HepG2 (cell line): ENCODE results near the gene ZCCHC9. TPM values are rescaled to one million over a fixed set of nuclear protein-coding genes. Genes with fewer than 3 reads are reported as not detected.

ENCODE experiments used
- ATAC-seq: fragments of 200-7000 bp; cut with Tn5 transposase; 3 replicates; pipeline ENCODE4 v1.9.1; 2020; ENCODE audit warnings: mild to moderate bottlenecking, moderate library complexity
- BruUV-seq: library from RNA; stranded (reverse); fragments of 400-500 nt; replicated peaks from 2 replicates; lab custom pipeline; 2021; lab: Mats Ljungman, UMichigan
- CTCF ChIA-PET: fragments of 300-600 bp; formaldehyde crosslinking; extraction: SDS; loops from one replicate; lab custom pipeline; 2021; ENCODE audit warnings: low total read pairs, inconsistent platforms, low intra/inter-chr PET ratio; lab: Yijun Ruan, JAX
- POLR2A ChIA-PET: fragments of 350-600 bp; sonication (Branson Sonifier 250); formaldehyde crosslinking; loops from one replicate; lab custom pipeline; 2020; ENCODE audit warnings: antibody characterized with exemption, inconsistent platforms; lab: Yijun Ruan, JAX
- DNase-seq: peaks from one replicate; pipeline ENCODE4 v3.0.0-alpha.2; 2015; ENCODE audit warnings: low spot score
- FAIRE-seq: peaks from 3 replicates; lab custom pipeline; 2011; peaks lifted over from hg19 to GRCh38; lab: Jason Lieb, UNC
- H2AFZ ChIP-seq: one replicate; pipeline ENCODE4 v1.6.1; 2011; ENCODE audit warnings: low read length, inconsistent platforms
- H3K27ac ChIP-seq: fragments of 300-600 bp; 3 replicates; pipeline ENCODE4 v1.8.0; 2011; ENCODE audit warnings: mixed run types, mild to moderate bottlenecking, mixed read lengths, low read length, inconsistent platforms; ENCODE audit not compliant: insufficient read depth; ENCODE audit errors: extremely low read length
- H3K27me3 ChIP-seq, 2 experiments: fragments of 200-600 bp in 1 of 2; 2 replicates in 1 of 2; 3 replicates in 1 of 2; pipeline versions ENCODE4 v1.6.0 to v1.8.0; 2011; ENCODE audit warnings: low read length in 2 of 2, mild to moderate bottlenecking in 2 of 2, moderate library complexity in 2 of 2, inconsistent platforms in 1 of 2; ENCODE audit not compliant: insufficient read depth in 2 of 2, control insufficient read depth in 1 of 2
- H3K36me3 ChIP-seq, 2 experiments: fragments of 200-600 bp in 1 of 2; replicated peaks in 1 of 2; 2 replicates in 1 of 2; 3 replicates in 1 of 2; pipeline versions ENCODE4 v1.5.1 to v1.8.0; 2011; ENCODE audit warnings: low read length in 2 of 2, inconsistent platforms in 1 of 2; ENCODE audit not compliant: insufficient read depth in 2 of 2, control insufficient read depth in 1 of 2
- H3K4me1 ChIP-seq: 2 replicates; pipeline ENCODE4 v1.5.1; 2012; ENCODE audit warnings: low read length, inconsistent platforms; ENCODE audit not compliant: insufficient read depth
- H3K4me2 ChIP-seq: 2 replicates; pipeline ENCODE4 v1.6.0; 2011; ENCODE audit warnings: low read depth, low read length, inconsistent platforms
- H3K4me3 ChIP-seq, 3 experiments: fragments of 200-600 bp in 1 of 3; sonication (generic), shearing (Covaris generic) in 1 of 3; replicated peaks in 1 of 3; 2 replicates each; pipeline ENCODE4 v1.5.1; 2011 to 2016; ENCODE audit warnings: low read length in 3 of 3, inconsistent platforms in 2 of 3, low read depth in 2 of 3, mild to moderate bottlenecking in 2 of 3, control low read depth in 1 of 3, mixed read lengths in 1 of 3; ENCODE audit not compliant: insufficient read depth in 1 of 3
- H3K79me2 ChIP-seq: one replicate; pipeline ENCODE4 v1.6.1; 2011; ENCODE audit warnings: low read length, inconsistent platforms; ENCODE audit not compliant: insufficient read depth
- H3K9ac ChIP-seq: 2 replicates; pipeline ENCODE4 v1.6.0; 2011; ENCODE audit warnings: mild to moderate bottlenecking, low read depth, low read length, inconsistent platforms; ENCODE audit not compliant: insufficient read depth
- H3K9me3 ChIP-seq: 2 replicates; pipeline ENCODE4 v1.5.1; 2012; ENCODE audit warnings: mild to moderate bottlenecking, low read length
- H4K20me1 ChIP-seq: 2 replicates; pipeline ENCODE4 v1.6.0; 2011; ENCODE audit warnings: inconsistent platforms, mild to moderate bottlenecking, low read length, moderate library complexity; ENCODE audit not compliant: insufficient read depth
- BRCA1 ChIP-seq: sonication (generic); formaldehyde crosslinking; IDR thresholded peaks from 2 replicates; pipeline ENCODE4 v1.4.0; 2020; ENCODE audit warnings: missing genetic modification reagents
- FOXC1 ChIP-seq: sonication (generic); formaldehyde crosslinking; IDR thresholded peaks from 2 replicates; pipeline ENCODE4 v1.8.0; 2022; ENCODE audit warnings: mild to moderate bottlenecking, missing genetic modification reagents, borderline replicate concordance
- JDP2 ChIP-seq: sonication (generic); formaldehyde crosslinking; IDR thresholded peaks from 2 replicates; pipeline ENCODE4 v1.8.1; 2022; ENCODE audit warnings: missing genetic modification reagents, borderline replicate concordance
- KDM6A ChIP-seq: IDR thresholded peaks from 2 replicates; pipeline ENCODE4 v1.6.1; 2016; ENCODE audit warnings: low read depth
- NFE2 ChIP-seq: sonication (generic); formaldehyde crosslinking; IDR thresholded peaks from 2 replicates; pipeline ENCODE4 v1.4.0; 2020; ENCODE audit warnings: missing genetic modification reagents
- ZBTB42 ChIP-seq: sonication (generic); formaldehyde crosslinking; IDR thresholded peaks from 2 replicates; pipeline ENCODE4 v1.5.0; 2020; ENCODE audit warnings: mild to moderate bottlenecking, missing genetic modification reagents
- ZEB1 ChIP-seq: IDR thresholded peaks from 2 replicates; pipeline ENCODE4 v1.6.1; 2012; ENCODE audit warnings: mild to moderate bottlenecking, low read depth, inconsistent platforms; ENCODE audit not compliant: insufficient replicate concordance
- ZNF12 ChIP-seq: sonication (generic); formaldehyde crosslinking; IDR thresholded peaks from 2 replicates; pipeline ENCODE4 v1.5.0; 2020; ENCODE audit warnings: missing genetic modification reagents
- ZNF230 ChIP-seq: sonication (generic); formaldehyde crosslinking; IDR thresholded peaks from 2 replicates; pipeline ENCODE4 v1.4.0; 2020; ENCODE audit warnings: mild to moderate bottlenecking, missing genetic modification reagents
- ZNF577 ChIP-seq: sonication (generic); formaldehyde crosslinking; IDR thresholded peaks from 2 replicates; pipeline ENCODE4 v1.4.0; 2020; ENCODE audit warnings: mild to moderate bottlenecking, low read depth, missing genetic modification reagents, borderline replicate concordance
- ZSCAN25 ChIP-seq: sonication (generic); formaldehyde crosslinking; IDR thresholded peaks from 2 replicates; pipeline ENCODE4 v1.8.0; 2022; ENCODE audit warnings: mild to moderate bottlenecking, missing genetic modification reagents
- WGBS: methylation state at CpG from one replicate; pipeline ENCODE4 v1.1.6; 2017; ENCODE audit warnings: low lambda C conversion rate; 5-methylcytosine and 5-hydroxymethylcytosine counted together
- in situ Hi-C: cut with HindIII; loops from 2 replicates; pipeline ENCODE4 v1.10.0; 2017; ENCODE audit warnings: low pct_unique_long_range_greater_than_20kb; ENCODE audit not compliant: extremely low pct_ligation_motif_present
- intact Hi-C: fragments of 100-400 bp; cut with micrococcal nuclease; formaldehyde crosslinking; loops from one replicate; pipeline ENCODE4 v1.10.0; 2022; ENCODE audit not compliant: unreplicated experiment
- polyA plus RNA-seq, 8 experiments: library from polyadenylated mRNA; depleted of rRNA in 3 of 8; stranded (reverse) in 7 of 8; unstranded in 1 of 8; fragments of >200 nt; fragmentation: Illumina TruSeq in 4 of 8; extraction: Trizol in 4 of 8; gene quantifications; 2 replicates each; pipeline versions ENCODE4 v1.2.1 to v1.2.3, GENCODE V29; 2011 to 2016; ENCODE audit warnings: low read depth in 4 of 8, missing spikeins in 1 of 8, mixed read lengths in 1 of 8; ENCODE audit not compliant: insufficient read depth in 1 of 8
- total RNA-seq, 5 experiments: library from RNA; depleted of rRNA; stranded (reverse); fragments of >200 nt; fragmentation: Illumina TruSeq; extraction: Trizol; gene quantifications; 2 replicates each; pipeline ENCODE4 v1.2.3, GENCODE V29; 2016; ENCODE audit warnings: low read depth in 1 of 5
- TF ChIP-seq, protein P1 (sequence below): sonication (generic); formaldehyde crosslinking; IDR thresholded peaks from 2 replicates; pipeline ENCODE4 v1.4.0; 2020; ENCODE audit warnings: low read depth, mild to moderate bottlenecking, missing genetic modification reagents
- TF ChIP-seq, protein P2 (sequence below): sonication (generic); formaldehyde crosslinking; IDR thresholded peaks from 2 replicates; pipeline ENCODE4 v1.8.0; 2022; ENCODE audit warnings: low read depth, missing genetic modification reagents
- TF ChIP-seq, protein P3 (sequence below), 2 experiments: sonication (generic) in 1 of 2; formaldehyde crosslinking in 1 of 2; IDR thresholded peaks; 2 replicates each; pipeline versions ENCODE4 v1.4.0 to v1.6.1; 2018 to 2020; ENCODE audit warnings: missing genetic modification reagents in 2 of 2, borderline replicate concordance in 1 of 2, low read depth in 1 of 2, mild to moderate bottlenecking in 1 of 2, missing biosample characterization in 1 of 2

ZCCHC9 gene
- total and polyA plus RNA-seq, 2 of the 13 experiments (the other 11 are each of a cell fraction or from before 2014, with no cell fraction given): 28.7 to 52.5 TPM

DNA sequence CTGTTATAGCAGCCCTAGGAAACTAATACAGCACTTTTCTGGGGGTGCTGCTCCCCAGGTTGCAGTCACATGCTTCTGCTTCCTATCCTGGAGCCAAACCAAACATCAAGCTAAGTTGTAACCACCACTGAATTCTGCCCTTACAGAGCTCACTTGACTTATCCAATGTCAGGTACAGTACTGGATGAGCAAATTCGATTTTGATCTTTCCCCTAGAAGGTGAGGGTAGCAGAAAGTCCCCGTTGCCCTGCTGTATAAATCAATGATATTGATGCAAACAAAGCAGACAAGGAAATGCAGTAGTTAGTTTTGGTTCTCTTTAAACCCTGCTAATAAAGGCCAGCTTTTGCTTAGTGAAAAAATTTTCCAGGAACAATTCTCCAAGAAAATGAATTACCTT, 36.4 kb downstream of the ZCCHC9 start:
- Histone ChIP-seq H3K9ac (no peak overlapping the region), H4K20me1 (no peaks in the 10 kb centered on the region), H3K4me2 (no peak overlapping the region), H3K36me3 (no peaks in the 10 kb centered on the region), H3K27ac (no peak overlapping the region), H3K4me3 (no peak overlapping the region), H3K79me2 (no peaks in the 10 kb centered on the region), H3K9me3 (no peaks in the 10 kb centered on the region), H3K4me1 (no peaks in the 10 kb centered on the region), H3K27me3 (no peaks in the 10 kb centered on the region), H2AFZ (no peak overlapping the region)
- no TSS peak for BruUV-seq
- DNase-seq (no peak), FAIRE-seq (no peak), ATAC-seq (no peak)
- 0% methylated on average over 2 of the region's 2 CpGs for WGBS
- POLR2A ChIA-PET: no interaction called here
- CTCF ChIA-PET: no interaction called here
- in situ Hi-C loops (no loop called here), intact Hi-C loops (no loop called here)
- no peak for TF ChIP-seq KDM6A (CRISPR knock-in tag)
- TF ChIP-seq, protein P1, sequence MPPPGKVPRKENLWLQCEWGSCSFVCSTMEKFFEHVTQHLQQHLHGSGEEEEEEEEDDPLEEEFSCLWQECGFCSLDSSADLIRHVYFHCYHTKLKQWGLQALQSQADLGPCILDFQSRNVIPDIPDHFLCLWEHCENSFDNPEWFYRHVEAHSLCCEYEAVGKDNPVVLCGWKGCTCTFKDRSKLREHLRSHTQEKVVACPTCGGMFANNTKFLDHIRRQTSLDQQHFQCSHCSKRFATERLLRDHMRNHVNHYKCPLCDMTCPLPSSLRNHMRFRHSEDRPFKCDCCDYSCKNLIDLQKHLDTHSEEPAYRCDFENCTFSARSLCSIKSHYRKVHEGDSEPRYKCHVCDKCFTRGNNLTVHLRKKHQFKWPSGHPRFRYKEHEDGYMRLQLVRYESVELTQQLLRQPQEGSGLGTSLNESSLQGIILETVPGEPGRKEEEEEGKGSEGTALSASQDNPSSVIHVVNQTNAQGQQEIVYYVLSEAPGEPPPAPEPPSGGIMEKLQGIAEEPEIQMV (CRISPR knock-in tag): no peak
- TF ChIP-seq, protein P2, sequence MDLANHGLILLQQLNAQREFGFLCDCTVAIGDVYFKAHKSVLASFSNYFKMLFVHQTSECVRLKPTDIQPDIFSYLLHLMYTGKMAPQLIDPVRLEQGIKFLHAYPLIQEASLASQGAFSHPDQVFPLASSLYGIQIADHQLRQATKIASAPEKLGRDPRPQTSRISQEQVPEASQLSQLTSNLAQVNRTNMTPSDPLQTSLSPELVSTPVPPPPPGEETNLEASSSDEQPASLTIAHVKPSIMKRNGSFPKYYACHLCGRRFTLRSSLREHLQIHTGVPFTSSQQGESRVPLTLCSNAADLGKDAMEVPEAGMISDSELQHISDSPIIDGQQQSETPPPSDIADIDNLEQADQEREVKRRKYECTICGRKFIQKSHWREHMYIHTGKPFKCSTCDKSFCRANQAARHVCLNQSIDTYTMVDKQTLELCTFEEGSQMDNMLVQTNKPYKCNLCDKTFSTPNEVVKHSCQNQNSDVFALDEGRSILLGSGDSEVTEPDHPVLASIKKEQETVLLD (CRISPR knock-in tag): no peak
- no peak for TF ChIP-seq ZNF577 (CRISPR knock-in tag)
- TF ChIP-seq BRCA1 (CRISPR knock-in tag): no peak
- no peak for TF ChIP-seq ZEB1
- no peak for TF ChIP-seq NFE2 (CRISPR knock-in tag)
- TF ChIP-seq ZSCAN25 (CRISPR knock-in tag): no peak
- no peak for TF ChIP-seq ZBTB42 (CRISPR knock-in tag)
- no peak for TF ChIP-seq JDP2 (CRISPR knock-in tag)
- no peak for TF ChIP-seq ZNF12 (CRISPR knock-in tag)
- TF ChIP-seq, protein P3, sequence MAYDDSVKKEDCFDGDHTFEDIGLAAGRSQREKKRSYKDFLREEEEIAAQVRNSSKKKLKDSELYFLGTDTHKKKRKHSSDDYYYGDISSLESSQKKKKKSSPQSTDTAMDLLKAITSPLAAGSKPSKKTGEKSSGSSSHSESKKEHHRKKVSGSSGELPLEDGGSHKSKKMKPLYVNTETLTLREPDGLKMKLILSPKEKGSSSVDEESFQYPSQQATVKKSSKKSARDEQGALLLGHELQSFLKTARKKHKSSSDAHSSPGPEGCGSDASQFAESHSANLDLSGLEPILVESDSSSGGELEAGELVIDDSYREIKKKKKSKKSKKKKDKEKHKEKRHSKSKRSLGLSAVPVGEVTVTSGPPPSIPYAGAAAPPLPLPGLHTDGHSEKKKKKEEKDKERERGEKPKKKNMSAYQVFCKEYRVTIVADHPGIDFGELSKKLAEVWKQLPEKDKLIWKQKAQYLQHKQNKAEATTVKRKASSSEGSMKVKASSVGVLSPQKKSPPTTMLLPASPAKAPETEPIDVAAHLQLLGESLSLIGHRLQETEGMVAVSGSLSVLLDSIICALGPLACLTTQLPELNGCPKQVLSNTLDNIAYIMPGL (CRISPR knock-in tag; IDR thresholded peaks at IDR 0.05; ENCODE audit: borderline replicate concordance in 1 of 2, low read depth in 1 of 2): no peak
- no peak for TF ChIP-seq ZNF230 (CRISPR knock-in tag)
- TF ChIP-seq FOXC1 (CRISPR knock-in tag): no peak
